T-helper 2 cell treated with Interferon-gamma antibody and Interleukin-4, amounts not matched to agents 5 μg/mL and 100 μg/mL, for 36 hours (primary cell): Measurements from ENCODE around the gene CDH15.

Experiments used
- DNase-seq: peaks from one replicate; pipeline ENCODE4 v3.0.0; 2021; ENCODE audit warnings: low spot score
- H3K27ac Mint-ChIP-seq: one replicate; pipeline ENCODE4 v1.8.0; 2021; ENCODE audit warnings: mild to moderate bottlenecking, mixed read lengths
- H3K27me3 Mint-ChIP-seq: one replicate; pipeline ENCODE4 v1.8.0; 2021; ENCODE audit warnings: low read depth, mixed read lengths
- H3K36me3 Mint-ChIP-seq: one replicate; pipeline ENCODE4 v1.8.0; 2021; ENCODE audit warnings: low read depth, mixed read lengths
- H3K4me1 Mint-ChIP-seq: one replicate; pipeline ENCODE4 v1.8.0; 2021; ENCODE audit warnings: low read depth, mixed read lengths
- H3K4me3 Mint-ChIP-seq: one replicate; pipeline ENCODE4 v1.8.0; 2022; ENCODE audit warnings: mild to moderate bottlenecking, moderate library complexity, mixed read lengths
- H3K9me3 Mint-ChIP-seq: one replicate; pipeline ENCODE4 v1.8.0; 2021; ENCODE audit warnings: mixed read lengths

The CDH15 gene

GRCh38 chr16:89166696-89167424 lies 4.7 kb upstream of the CDH15 start:
- Mint-ChIP-seq H3K4me1 (peaks cover 5% of the 10 kb centered on the region), H3K9me3 (no peaks in the 10 kb centered on the region), H3K27me3 (no peaks in the 10 kb centered on the region), H3K36me3 (no peaks in the 10 kb centered on the region), H3K27ac (no peak overlapping the region), H3K4me3 (no peak overlapping the region)
- no peak for DNase-seq

- H3K27me3 Mint-ChIP-seq: no peaks in the 10 kb centered on the region
- no peaks in the 10 kb centered on the region for H3K9me3 Mint-ChIP-seq
- no peak overlapping the region for H3K27ac Mint-ChIP-seq
- H3K4me3 Mint-ChIP-seq: no peak overlapping the region
- no peaks in the 10 kb centered on the region for H3K36me3 Mint-ChIP-seq
- DNase-seq: peak; percentile 74
- peaks cover 5% of the 10 kb centered on the region for H3K4me1 Mint-ChIP-seq
Observed at GRCh38 chr16:89167425-89167941, 4.1 kb upstream of the CDH15 start.

- H3K27me3 Mint-ChIP-seq: no peaks in the 10 kb centered on the region
- H3K4me1 Mint-ChIP-seq: peaks cover 5% of the 10 kb centered on the region
- no peaks in the 10 kb centered on the region for H3K36me3 Mint-ChIP-seq
- no peaks in the 10 kb centered on the region for H3K9me3 Mint-ChIP-seq
- no peak overlapping the region for H3K4me3 Mint-ChIP-seq
- no peak for DNase-seq
- H3K27ac Mint-ChIP-seq: no peak overlapping the region
Observed at GRCh38 chr16:89168381-89169189, 3.0 kb upstream of the CDH15 start.

- Mint-ChIP-seq H3K9me3 (no peaks in the 10 kb centered on the region), H3K36me3 (no peaks in the 10 kb centered on the region), H3K27me3 (no peaks in the 10 kb centered on the region), H3K27ac (no peak overlapping the region), H3K4me3 (no peak overlapping the region), H3K4me1 (peaks cover 5% of the 10 kb centered on the region)
- no peak for DNase-seq
Observed at GRCh38 chr16:89169778-89170177, 1.8 kb upstream of the CDH15 start.

- DNase-seq: no peak
- H3K9me3 Mint-ChIP-seq: no peaks in the 10 kb centered on the region
- H3K27me3 Mint-ChIP-seq: no peaks in the 10 kb centered on the region
- H3K4me3 Mint-ChIP-seq: peak overlapping the region; percentile 68
- peaks cover 5% of the 10 kb centered on the region for H3K4me1 Mint-ChIP-seq
- no peaks in the 10 kb centered on the region for H3K36me3 Mint-ChIP-seq
- H3K27ac Mint-ChIP-seq: no peak overlapping the region
Observed at GRCh38 chr16:89170346-89171215, 967 bp upstream of the CDH15 start.

- H3K9me3 Mint-ChIP-seq: no peaks in the 10 kb centered on the region
- DNase-seq: no peak
- no peaks in the 10 kb centered on the region for H3K27me3 Mint-ChIP-seq
Observed at GRCh38 chr16:89172171-89172527, 601 bp downstream of the CDH15 start.

GRCh38 chr16:89172528-89173173 lies 1.1 kb downstream of the CDH15 start:
- H3K4me3 Mint-ChIP-seq: no peak overlapping the region
- H3K36me3 Mint-ChIP-seq: no peaks in the 10 kb centered on the region
- no peak overlapping the region for H3K27ac Mint-ChIP-seq
- no peaks in the 10 kb centered on the region for H3K27me3 Mint-ChIP-seq
- peaks cover 5% of the 10 kb centered on the region for H3K4me1 Mint-ChIP-seq
- no peaks in the 10 kb centered on the region for H3K9me3 Mint-ChIP-seq
- DNase-seq: no peak

More at GRCh38 chr16:89172171-89172527, 601 bp downstream of the CDH15 start:
- Mint-ChIP-seq H3K4me3 (no peak overlapping the region), H3K27ac (no peak overlapping the region), H3K36me3 (no peaks in the 10 kb centered on the region), H3K4me1 (peaks cover 5% of the 10 kb centered on the region)

- H3K27ac Mint-ChIP-seq: no peak overlapping the region
- no peaks in the 10 kb centered on the region for H3K9me3 Mint-ChIP-seq
- H3K27me3 Mint-ChIP-seq: no peaks in the 10 kb centered on the region
- no peaks in the 10 kb centered on the region for H3K36me3 Mint-ChIP-seq
- H3K4me3 Mint-ChIP-seq: no peak overlapping the region
- peaks cover 5% of the 10 kb centered on the region for H3K4me1 Mint-ChIP-seq
- no peak for DNase-seq
Observed at GRCh38 chr16:89173174-89173921, 1.8 kb downstream of the CDH15 start.

- H3K27ac Mint-ChIP-seq: no peak overlapping the region
- no peaks in the 10 kb centered on the region for H3K9me3 Mint-ChIP-seq
- H3K27me3 Mint-ChIP-seq: no peaks in the 10 kb centered on the region
- no peaks in the 10 kb centered on the region for H3K36me3 Mint-ChIP-seq
- peaks cover 5% of the 10 kb centered on the region for H3K4me1 Mint-ChIP-seq
- no peak overlapping the region for H3K4me3 Mint-ChIP-seq
- DNase-seq: no peak
Observed at GRCh38 chr16:89174055-89174827, 2.7 kb downstream of the CDH15 start.

- peaks cover 5% of the 10 kb centered on the region for H3K4me1 Mint-ChIP-seq
- no peaks in the 10 kb centered on the region for H3K27me3 Mint-ChIP-seq
- H3K36me3 Mint-ChIP-seq: no peaks in the 10 kb centered on the region
- no peak for DNase-seq
- no peaks in the 10 kb centered on the region for H3K9me3 Mint-ChIP-seq
- H3K4me3 Mint-ChIP-seq: no peak overlapping the region
- H3K27ac Mint-ChIP-seq: no peak overlapping the region
Observed at GRCh38 chr16:89174877-89175276, 3.3 kb downstream of the CDH15 start.

GRCh38 chr16:89175280-89176146 lies 4.0 kb downstream of the CDH15 start:
- no peak for DNase-seq
- Mint-ChIP-seq H3K9me3 (no peaks in the 10 kb centered on the region), H3K36me3 (no peaks in the 10 kb centered on the region), H3K4me1 (peaks cover 5% of the 10 kb centered on the region), H3K4me3 (no peak overlapping the region), H3K27me3 (no peaks in the 10 kb centered on the region), H3K27ac (no peak overlapping the region)
